CD4-positive, alpha-beta T cell (primary cell): ENCODE data around the gene GTF3C6. TPM values are rescaled to one million over a fixed set of nuclear protein-coding genes. Genes with fewer than 3 reads are reported as not detected.
"Not testable (repeated sequence)": the region's sequence is repeated elsewhere in the genome, so short reads cannot be mapped to it uniquely, and the experiment has no call there.

Experiments
- ATAC-seq: fragments of 200-7000 bp; cut with Tn5 transposase; one replicate; pipeline ENCODE4 v1.10.0; 2022; ENCODE audit warnings: mild to moderate bottlenecking; ENCODE audit not compliant: poor library complexity
- CTCF ChIA-PET: fragments of 350-600 bp; sonication (Branson Sonifier 250); formaldehyde crosslinking; loops from one replicate; lab custom pipeline; 2021; ENCODE audit warnings: antibody characterized with exemption, inconsistent platforms; lab: Charles Lee
- POLR2A ChIA-PET: fragments of 350-600 bp; sonication (Branson Sonifier 250); formaldehyde crosslinking; loops from one replicate; lab custom pipeline; 2021; ENCODE audit warnings: antibody characterized with exemption, inconsistent platforms; lab: Charles Lee
- DNase-seq, 14 experiments: peaks; one replicate each; pipeline ENCODE4 v3.0.0-alpha.2; 2013 to 2020; ENCODE audit warnings: mixed read lengths in 2 of 14
- H3K27ac ChIP-seq, 2 donors: one replicate each; pipeline versions ENCODE4 v1.5.1 to v1.7.0; 2013; ENCODE audit warnings: low read length in 2 of 2, low read depth in 1 of 2, mild to moderate bottlenecking in 1 of 2
- H3K27me3 ChIP-seq, 2 experiments: 1 replicate in 1 of 2; 2 replicates in 1 of 2; pipeline versions ENCODE4 v1.6.1 to v1.7.0; 2013; ENCODE audit warnings: low read length in 2 of 2, control low read depth in 1 of 2, mild to moderate bottlenecking in 1 of 2, moderate library complexity in 1 of 2; ENCODE audit not compliant: insufficient read depth in 2 of 2, control insufficient read depth in 1 of 2
- H3K36me3 ChIP-seq: one replicate; pipeline ENCODE4 v1.6.1; 2013; ENCODE audit warnings: low read length, control low read depth; ENCODE audit not compliant: insufficient read depth
- H3K4me1 ChIP-seq: one replicate; pipeline ENCODE4 v1.6.1; 2013; ENCODE audit warnings: low read length, control low read depth; ENCODE audit not compliant: insufficient read depth
- H3K4me3 ChIP-seq: one replicate; pipeline ENCODE4 v1.5.1; 2013; ENCODE audit warnings: mild to moderate bottlenecking, low read length, moderate library complexity
- H3K9me3 ChIP-seq, 2 experiments: 1 replicate in 1 of 2; 2 replicates in 1 of 2; pipeline versions ENCODE4 v1.6.1 to v1.7.0; 2013; ENCODE audit warnings: low read length in 2 of 2, mild to moderate bottlenecking in 2 of 2, control low read depth in 1 of 2, moderate library complexity in 1 of 2; ENCODE audit not compliant: control insufficient read depth in 1 of 2, insufficient read depth in 1 of 2
- H3K27ac Mint-ChIP-seq: one replicate; pipeline ENCODE4 v1.8.0; 2020; ENCODE audit warnings: mixed read lengths
- H3K27me3 Mint-ChIP-seq: one replicate; pipeline ENCODE4 v1.8.0; 2021; ENCODE audit warnings: mixed read lengths
- H3K36me3 Mint-ChIP-seq: one replicate; pipeline ENCODE4 v1.8.0; 2021; ENCODE audit warnings: low read depth, mixed read lengths
- H3K4me1 Mint-ChIP-seq: one replicate; pipeline ENCODE4 v1.8.0; 2021; ENCODE audit warnings: low read depth, mixed read lengths
- H3K4me3 Mint-ChIP-seq: one replicate; pipeline ENCODE4 v1.8.0; 2020; ENCODE audit warnings: mild to moderate bottlenecking, mixed read lengths
- H3K9me3 Mint-ChIP-seq: one replicate; pipeline ENCODE4 v1.8.0; 2020; ENCODE audit warnings: mixed read lengths
- intact Hi-C, 2 experiments: fragments of 100-400 bp; cut with DNase I in 1 of 2; cut with micrococcal nuclease in 1 of 2; formaldehyde crosslinking; loops; one replicate each; pipeline versions ENCODE4 v1.15.1 to v1.9.0; 2023 to 2025; cut with DNase I, micrococcal nuclease
- total RNA-seq, 174 experiments: library from RNA in 2 of 174; stranded (reverse) in 2 of 174; gene quantifications; one replicate each; pipeline ENCODE4 v1.2.3 and lab custom pipeline; 2021 to 2026
- TF ChIP-seq, protein P1 (sequence below): fragments of 200-600 bp; IDR thresholded peaks from one replicate; pipeline ENCODE4 v1.8.0; 2022; ENCODE audit warnings: antibody characterized with exemption, mild to moderate bottlenecking

The GTF3C6 gene
- total RNA-seq, 2 experiments from 2014 or later: 17.9 to 19.2 TPM

DNA sequence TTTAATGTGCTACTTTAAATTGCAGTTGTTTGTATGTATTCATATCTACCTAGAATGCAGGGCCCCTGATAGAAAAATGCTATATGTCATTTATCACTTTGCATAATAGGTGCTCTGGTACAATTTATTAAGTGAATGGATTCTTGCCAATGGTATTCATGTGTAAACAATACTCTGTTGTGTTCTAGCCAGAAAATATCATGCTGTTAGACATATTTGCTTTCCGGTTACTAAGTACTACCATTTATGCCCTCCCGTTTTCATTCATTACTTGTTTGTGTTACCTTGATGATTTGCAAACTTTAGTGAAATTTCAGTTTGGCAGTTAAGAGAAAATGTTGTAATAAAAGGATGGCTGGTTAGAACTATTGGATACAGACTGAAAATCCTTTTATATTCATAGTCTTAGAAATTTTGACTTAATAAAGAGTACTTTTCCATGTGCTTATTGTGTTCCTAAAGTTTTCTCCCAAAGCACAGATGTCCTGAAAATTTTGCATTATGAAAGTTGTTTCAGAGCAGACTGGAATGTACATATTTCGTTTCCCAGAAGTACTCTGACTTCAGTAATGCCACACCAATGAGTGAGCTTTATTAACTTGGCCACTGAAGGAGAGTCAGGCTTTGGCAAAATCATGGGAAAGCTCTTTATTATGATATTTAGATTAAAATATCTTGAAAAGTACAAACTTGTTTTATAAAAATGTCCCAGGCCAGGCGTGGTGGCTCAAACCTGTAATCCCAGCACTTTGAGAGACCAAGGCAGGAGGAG lies 54.8 kb downstream of the GTF3C6 start:
- DNase-seq (no peak), ATAC-seq (no peak)
- Mint-ChIP-seq H3K9me3 (no peaks in the 10 kb centered on the region), H3K4me1 (peaks cover 5% of the 10 kb centered on the region), H3K27ac (no peak overlapping the region), H3K4me3 (no peak overlapping the region), H3K36me3 (peaks cover 75% of the 10 kb centered on the region), H3K27me3 (no peaks in the 10 kb centered on the region)
- H3K4me1 ChIP-seq: no peaks in the 10 kb centered on the region
- POLR2A ChIA-PET: no interaction called here
- peaks cover 57% of the 10 kb centered on the region for H3K36me3 ChIP-seq
- H3K4me3 ChIP-seq: no peak overlapping the region
- H3K9me3 ChIP-seq: no peaks in the 10 kb centered on the region
- no peaks in the 10 kb centered on the region for H3K27me3 ChIP-seq
- CTCF ChIA-PET: interaction anchor here (1.0 kb wide), 1 partner anchor 45 kb away, joined by 3 read pairs; no protein-coding TSS in a partner anchor
- TF ChIP-seq, protein P1, sequence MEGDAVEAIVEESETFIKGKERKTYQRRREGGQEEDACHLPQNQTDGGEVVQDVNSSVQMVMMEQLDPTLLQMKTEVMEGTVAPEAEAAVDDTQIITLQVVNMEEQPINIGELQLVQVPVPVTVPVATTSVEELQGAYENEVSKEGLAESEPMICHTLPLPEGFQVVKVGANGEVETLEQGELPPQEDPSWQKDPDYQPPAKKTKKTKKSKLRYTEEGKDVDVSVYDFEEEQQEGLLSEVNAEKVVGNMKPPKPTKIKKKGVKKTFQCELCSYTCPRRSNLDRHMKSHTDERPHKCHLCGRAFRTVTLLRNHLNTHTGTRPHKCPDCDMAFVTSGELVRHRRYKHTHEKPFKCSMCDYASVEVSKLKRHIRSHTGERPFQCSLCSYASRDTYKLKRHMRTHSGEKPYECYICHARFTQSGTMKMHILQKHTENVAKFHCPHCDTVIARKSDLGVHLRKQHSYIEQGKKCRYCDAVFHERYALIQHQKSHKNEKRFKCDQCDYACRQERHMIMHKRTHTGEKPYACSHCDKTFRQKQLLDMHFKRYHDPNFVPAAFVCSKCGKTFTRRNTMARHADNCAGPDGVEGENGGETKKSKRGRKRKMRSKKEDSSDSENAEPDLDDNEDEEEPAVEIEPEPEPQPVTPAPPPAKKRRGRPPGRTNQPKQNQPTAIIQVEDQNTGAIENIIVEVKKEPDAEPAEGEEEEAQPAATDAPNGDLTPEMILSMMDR: no peak
- no peak overlapping the region for H3K27ac ChIP-seq
- intact Hi-C loops: loop anchor here (2.0 to 10.0 kb wide), 2 partner anchors 1031 to 1147 kb away; no protein-coding TSS in a partner anchor

DNA sequence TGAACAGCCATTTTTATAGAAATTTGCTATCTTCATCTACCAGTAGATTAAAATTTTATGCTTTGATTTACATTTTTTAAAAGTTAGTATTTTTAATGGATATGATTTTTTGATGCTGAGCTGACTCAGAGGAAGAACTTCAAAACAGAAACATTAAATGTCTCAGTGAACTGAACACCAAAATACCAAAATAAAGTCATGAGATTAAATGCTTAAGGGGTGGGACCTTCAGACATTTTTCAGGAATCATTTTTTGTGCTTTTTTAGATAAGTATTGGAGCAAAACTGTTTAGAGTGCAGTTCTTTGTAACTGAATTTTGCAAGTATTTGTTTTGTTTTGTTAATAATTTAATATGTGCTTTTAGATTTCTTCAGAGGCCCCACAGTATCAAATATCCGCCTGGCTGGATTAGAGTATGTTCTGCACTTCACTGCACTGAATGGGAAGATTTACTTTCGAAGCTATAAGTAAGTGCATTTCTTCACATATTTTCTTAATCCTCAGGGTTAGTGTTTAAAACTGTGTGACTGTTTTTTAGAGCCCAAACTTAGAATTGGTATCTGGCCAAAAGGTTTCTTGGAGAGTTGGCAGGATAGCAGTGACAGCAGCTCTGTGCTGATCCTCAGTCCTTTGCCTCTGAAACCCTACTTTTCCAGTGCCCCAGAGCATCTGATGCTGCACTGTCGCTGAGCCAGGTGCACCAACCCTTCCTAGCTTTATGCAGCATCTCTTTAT lies 57.1 kb downstream of the GTF3C6 start:
- H3K4me1 Mint-ChIP-seq: peaks cover 5% of the 10 kb centered on the region
- H3K4me1 ChIP-seq: no peaks in the 10 kb centered on the region
- H3K9me3 ChIP-seq: no peaks in the 10 kb centered on the region
- no peak overlapping the region for H3K4me3 Mint-ChIP-seq
- H3K27ac Mint-ChIP-seq: no peak overlapping the region
- CTCF ChIA-PET: interaction anchor here (0.6 kb wide), 1 partner anchor 26 kb away, joined by 3 read pairs; no protein-coding TSS in a partner anchor
- TF ChIP-seq, protein P1: no peak
- POLR2A ChIA-PET: interaction anchor here (0.7 kb wide), 1 partner anchor 984 kb away, joined by 3 read pairs; no protein-coding TSS in a partner anchor
- ATAC-seq (no peak), DNase-seq (no peak)
- no peaks in the 10 kb centered on the region for H3K27me3 ChIP-seq
- intact Hi-C loops: loop anchor here in 1 of 2 experiments (10.0 kb wide), 1 partner anchor 1029 kb away; no protein-coding TSS in a partner anchor
- H3K27me3 Mint-ChIP-seq: no peaks in the 10 kb centered on the region
- no peak overlapping the region for H3K4me3 ChIP-seq
- no peak overlapping the region for H3K27ac ChIP-seq
- H3K36me3 ChIP-seq: peaks cover 49% of the 10 kb centered on the region
- H3K9me3 Mint-ChIP-seq: no peaks in the 10 kb centered on the region
- H3K36me3 Mint-ChIP-seq: peaks cover 66% of the 10 kb centered on the region

DNA sequence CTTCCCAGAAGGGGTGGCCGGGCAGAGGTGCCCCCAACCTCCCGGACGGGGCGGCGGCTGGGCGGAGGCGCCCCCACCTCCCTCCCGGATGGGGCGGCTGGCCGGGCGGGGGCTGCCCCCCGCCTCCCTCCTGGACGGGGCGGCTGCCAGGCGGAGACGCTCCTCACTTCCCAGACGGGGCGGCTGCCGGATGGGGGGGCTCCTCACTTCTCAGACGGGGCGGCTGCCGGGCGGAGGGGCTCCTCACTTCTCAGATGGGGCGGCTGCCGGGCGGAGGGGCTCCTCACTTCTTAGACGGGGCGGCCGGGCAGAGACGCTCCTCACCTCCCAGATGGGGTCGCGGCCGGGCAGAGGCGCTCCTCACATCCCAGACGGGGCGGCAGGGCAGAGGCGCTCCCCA lies 58.7 kb downstream of the GTF3C6 start:
- H3K27ac ChIP-seq, H3K4me3 Mint-ChIP-seq, H3K4me1 ChIP-seq, H3K4me3 ChIP-seq, CTCF ChIA-PET, H3K27me3 ChIP-seq, H3K27me3 Mint-ChIP-seq, DNase-seq, POLR2A ChIA-PET, H3K27ac Mint-ChIP-seq, H3K9me3 ChIP-seq, H3K9me3 Mint-ChIP-seq, H3K4me1 Mint-ChIP-seq, ATAC-seq: not testable (repeated sequence)
- intact Hi-C loops: loop anchor here in 1 of 2 experiments (10.0 kb wide), 1 partner anchor 1028 kb away; no protein-coding TSS in a partner anchor
- H3K36me3 ChIP-seq: peaks cover 36% of the 10 kb centered on the region
- H3K36me3 Mint-ChIP-seq: peaks cover 58% of the 10 kb centered on the region

Other genes starting within 250 kb of the GTF3C6 start
- 1 to 10 TPM; 6.4 to 8.3 TPM for gene CDK19, start 143.2 kb upstream of the GTF3C6 start, total RNA-seq
- gene AMD1, start 83.9 kb upstream of the GTF3C6 start, total RNA-seq: 100 to 1,000 TPM; 165 to 174 TPM
- 1 to 10 TPM; 7.4 to 9.0 TPM for gene RPF2, start 23.3 kb downstream of the GTF3C6 start, total RNA-seq
- 10 to 100 TPM; 13.4 to 13.8 TPM for gene SLC16A10, start 128.8 kb downstream of the GTF3C6 start, total RNA-seq